Hematopoietic multipotent progenitor cell treated with erythropoietin and hydrocortisone succinate and interleukin-3 and kit ligand, for 17 days (in vitro differentiated cells): ENCODE data around the gene AK5.

Source experiments
- DNase-seq: peaks from one replicate; pipeline ENCODE4 v3.0.0-alpha.2; 2015; ENCODE audit warnings: low spot score

Gene AK5

GRCh38 chr1:77354536-77354935, 72.7 kb downstream of the AK5 start:
- no peak for DNase-seq

GRCh38 chr1:77355010-77355409, 73.2 kb downstream of the AK5 start:
- no peak for DNase-seq

DNA sequence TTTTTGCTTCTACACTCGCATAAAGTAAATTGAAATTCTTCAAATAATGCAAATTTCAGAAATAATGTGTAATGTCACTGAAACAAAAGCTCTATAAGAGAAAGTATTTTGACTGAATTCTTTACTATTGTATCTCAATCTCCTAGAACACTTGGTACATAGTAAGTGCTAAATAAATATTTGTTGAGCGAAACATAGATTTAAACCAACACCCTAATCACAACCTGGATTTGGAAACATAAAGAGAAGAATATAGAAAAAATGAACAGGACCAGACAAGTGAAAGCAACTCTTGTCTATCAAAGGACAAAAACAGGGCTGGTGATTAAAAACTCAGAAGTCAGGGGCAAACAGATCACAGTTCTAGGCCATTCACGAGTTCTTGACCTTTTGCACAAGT, 74.3 kb downstream of the AK5 start:
- DNase-seq: no peak

DNA sequence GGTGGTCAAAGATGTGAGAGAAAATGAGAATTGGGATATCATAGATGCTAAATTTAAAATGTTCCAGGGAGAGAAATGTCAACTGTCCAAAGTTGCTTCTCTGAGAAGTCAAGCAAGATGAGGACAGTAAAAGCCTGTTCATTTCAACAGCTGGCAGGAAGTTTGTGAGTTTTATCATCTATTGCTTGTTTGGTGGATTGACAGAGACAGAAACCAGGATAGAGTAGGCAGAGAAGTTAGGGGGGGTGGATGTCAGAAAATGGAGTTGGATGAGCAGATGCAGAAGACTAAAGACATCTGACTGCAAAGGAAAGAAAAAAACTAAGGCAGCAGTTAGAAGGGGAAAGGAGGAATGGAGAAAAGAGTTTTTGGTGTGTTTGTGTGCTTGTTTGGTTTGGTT, 78.4 kb downstream of the AK5 start:
- DNase-seq: no peak

DNA sequence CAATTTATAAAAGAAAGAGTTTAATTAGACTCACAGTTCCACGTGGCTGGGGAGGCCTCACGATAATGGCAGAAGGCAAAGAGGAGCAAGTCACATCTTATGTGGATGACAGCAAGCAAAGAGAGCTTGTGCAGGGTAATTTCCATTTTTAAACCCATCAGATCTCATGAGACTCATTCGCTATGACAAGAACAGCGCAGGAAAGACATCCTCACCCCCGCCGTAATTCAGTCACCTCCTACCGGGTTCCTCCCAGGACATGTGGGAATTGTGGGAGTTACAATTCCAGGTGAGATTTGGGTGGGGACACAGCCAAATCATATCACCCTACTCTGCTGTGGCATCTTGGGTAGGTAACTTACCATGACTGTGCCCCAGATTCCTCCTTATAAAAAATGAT, 79.8 kb downstream of the AK5 start:
- no peak for DNase-seq

GRCh38 chr1:77370161-77370560, 88.3 kb downstream of the AK5 start:
- DNase-seq: no peak

- no peak for DNase-seq
These were observed 88.9 kb downstream of the AK5 start for GRCh38 chr1:77370583-77371306.

DNA sequence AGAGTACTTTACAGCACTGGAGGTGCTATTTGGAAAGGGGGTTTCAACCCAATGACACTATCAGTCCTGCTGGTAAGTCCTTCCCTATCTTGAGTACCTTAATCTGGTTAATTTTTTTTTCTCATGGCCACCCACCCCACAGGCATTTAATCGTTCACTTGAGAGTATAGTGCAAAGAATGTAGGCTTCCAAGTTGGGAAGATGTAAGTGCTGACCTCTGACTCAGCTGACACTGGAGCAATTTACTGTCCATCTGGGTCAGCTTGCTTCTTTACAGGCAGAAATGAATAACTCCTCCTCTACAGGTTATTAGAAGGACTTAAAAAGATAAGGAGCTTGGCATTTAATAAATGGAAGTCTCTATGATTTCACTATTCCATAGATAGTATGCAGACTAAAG, 89.6 kb downstream of the AK5 start:
- DNase-seq: no peak

GRCh38 chr1:77373702-77374101, 91.9 kb downstream of the AK5 start:
- no peak for DNase-seq

DNA sequence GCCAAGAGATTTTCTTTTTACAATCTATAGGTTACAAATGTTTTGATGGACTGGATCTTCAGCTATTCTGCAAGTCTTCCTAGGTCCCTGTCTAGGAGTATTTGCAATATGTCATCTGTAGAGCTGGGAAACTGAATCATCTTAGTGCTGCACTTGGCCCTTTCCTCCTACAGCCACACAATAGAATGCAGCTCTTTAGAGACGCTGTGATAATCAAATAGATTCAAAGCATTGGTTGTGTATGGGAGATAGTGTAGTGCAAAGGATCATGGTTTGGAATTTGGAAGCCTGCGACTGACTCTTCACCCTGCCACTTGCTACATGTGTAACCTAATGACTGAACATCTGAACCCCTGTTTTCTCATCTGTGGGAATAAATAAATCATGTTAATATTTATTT, 93.7 kb downstream of the AK5 start:
- DNase-seq: no peak

- DNase-seq: no peak
These were observed 94.2 kb downstream of the AK5 start for GRCh38 chr1:77375990-77376389.

GRCh38 chr1:77378723-77379535, 97.1 kb downstream of the AK5 start:
- no peak for DNase-seq

DNA sequence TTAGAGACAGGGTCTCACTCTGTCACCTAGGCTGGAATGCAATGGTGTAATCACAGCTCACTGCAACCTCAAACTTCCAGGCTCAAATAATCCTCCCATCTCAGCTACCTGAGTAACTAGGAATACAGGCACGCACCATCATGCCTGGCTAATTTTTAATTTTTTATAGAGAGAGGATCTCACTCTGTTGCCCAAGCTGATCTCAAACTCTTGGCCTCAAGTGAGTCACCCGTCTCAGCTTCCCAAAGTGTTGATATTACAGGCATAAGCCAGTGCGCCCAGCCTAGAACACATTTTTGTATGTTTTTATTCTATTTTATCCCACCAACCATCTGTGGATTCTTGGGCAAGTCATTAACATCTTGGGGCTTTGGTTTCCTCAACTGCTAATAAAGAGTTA, 100.5 kb downstream of the AK5 start:
- DNase-seq: no peak

GRCh38 chr1:77383236-77383635, 101.4 kb downstream of the AK5 start:
- DNase-seq: no peak

DNA sequence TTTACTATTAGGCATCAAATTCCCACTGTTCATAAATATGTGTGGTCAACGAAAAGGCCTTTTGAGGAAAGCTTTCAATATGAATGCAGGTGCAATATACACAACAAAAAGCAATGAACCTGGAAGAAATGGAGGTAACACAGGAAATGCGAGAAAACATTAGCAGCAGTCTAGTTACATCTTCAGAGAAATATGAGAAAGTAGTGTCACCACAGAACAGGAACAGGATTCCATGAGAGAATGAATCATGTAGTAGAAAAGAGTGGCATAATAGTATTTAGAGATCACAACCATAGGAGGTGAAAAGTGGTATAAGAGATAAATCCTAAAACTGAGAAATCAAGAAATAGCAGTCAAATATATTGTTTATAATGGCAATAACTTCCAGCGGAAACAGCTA, 103.7 kb downstream of the AK5 start:
- DNase-seq: no peak

DNA sequence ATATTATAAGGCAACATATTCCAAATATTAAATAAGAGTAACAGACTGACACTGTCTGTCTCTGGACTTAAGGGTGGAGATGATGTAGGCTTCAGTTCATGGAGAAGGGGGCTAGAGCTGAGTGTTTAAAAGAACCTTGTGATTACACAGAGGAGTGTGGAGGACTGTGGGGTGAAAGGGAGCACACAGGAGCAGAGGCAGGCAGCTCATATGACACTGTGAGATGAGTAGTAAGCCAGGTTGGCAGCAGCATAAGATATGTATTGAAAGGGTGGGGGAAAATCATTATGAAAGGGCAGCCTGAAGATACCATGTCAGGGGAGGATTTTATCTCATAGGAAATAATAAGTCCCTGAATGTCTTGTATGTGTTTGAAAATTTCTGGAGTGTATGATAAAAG, 104.5 kb downstream of the AK5 start:
- DNase-seq: no peak

DNA sequence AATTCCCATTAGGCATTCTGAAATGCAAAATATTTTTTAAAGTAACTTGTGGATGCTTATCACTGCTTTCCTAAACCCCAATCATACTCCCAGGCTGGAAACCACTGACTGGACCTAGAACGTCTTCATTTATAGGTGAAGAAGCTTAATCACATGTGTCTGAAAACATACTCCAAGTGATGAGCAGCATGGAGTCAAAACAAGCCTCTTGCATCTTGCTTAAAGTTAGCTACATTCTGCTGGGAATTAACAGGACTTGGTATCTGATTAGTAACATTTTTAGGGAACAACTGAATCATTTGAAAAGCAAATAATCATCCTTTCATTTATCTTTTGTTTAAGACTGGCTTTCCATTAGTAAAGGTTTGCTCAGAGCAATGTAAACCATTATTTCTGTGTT, 105.7 kb downstream of the AK5 start:
- DNase-seq: no peak

GRCh38 chr1:77388661-77389060, 106.8 kb downstream of the AK5 start:
- no peak for DNase-seq

DNA sequence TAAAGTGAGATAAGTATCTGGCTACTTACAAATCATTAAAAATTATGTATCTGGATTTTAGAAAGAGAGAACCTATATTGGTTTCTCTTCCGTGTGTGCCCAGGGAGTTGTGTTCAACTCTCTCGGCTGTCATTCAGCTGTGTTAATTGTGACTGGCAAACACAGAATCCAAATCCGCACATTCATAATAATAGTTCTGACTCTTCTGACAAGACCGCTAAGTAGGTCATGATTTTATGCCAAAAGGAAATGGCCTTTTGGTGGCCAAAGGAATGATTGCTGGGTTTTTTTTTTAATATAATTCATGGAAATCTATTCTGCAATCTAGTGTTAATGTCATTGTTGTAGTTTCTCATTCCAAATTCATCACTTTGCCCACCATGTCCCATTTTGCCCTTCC, 110.7 kb downstream of the AK5 start:
- DNase-seq: no peak

- DNase-seq: no peak
These were observed 112.3 kb downstream of the AK5 start for GRCh38 chr1:77394166-77394565.

- DNase-seq: no peak
These were observed 113.2 kb downstream of the AK5 start for GRCh38 chr1:77395051-77395450.

GRCh38 chr1:77398152-77398551, 116.3 kb downstream of the AK5 start:
- no peak for DNase-seq

DNA sequence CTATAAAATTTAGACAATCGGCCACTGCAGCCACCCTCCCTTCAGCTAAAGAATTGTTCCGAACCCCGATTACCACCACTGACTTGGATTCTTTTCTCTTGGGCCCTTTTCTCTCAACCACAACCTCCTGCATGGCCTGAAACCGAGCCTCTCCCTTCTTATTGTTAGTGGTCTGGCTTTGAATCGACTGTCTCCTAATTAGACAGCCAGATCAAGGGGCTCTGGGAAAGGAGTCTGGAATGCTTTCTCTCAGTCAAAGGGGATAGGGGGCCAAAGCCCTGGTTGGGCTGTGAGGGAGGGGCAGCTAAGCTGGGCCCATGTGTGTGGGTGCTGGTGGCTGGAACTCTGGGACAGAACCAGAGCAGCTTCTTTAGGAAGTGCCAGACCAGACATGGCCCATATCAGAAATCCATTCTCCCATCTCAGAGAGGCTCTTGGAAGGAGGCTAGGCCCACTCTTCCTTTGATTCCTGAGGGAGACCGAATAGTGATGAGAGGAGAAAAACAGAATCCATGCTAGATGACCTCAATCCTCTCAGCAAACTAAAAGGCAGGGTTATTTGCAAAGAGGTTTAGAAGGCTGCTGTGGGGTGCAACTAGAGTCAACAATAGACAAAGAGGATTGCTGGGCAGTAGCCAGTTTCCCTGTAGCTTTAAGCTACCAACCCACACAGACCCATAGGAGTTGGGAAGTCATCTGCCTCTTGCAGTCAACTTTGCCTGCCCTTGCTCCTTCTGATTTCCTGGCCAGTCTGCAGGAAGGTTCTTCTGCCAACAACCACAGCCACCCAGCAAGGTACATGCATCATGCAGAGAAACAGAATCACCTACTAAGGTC, 117.6 kb downstream of the AK5 start:
- no peak for DNase-seq
